ENCODE results near the gene RASSF4.

RASSF4 gene, protein sequence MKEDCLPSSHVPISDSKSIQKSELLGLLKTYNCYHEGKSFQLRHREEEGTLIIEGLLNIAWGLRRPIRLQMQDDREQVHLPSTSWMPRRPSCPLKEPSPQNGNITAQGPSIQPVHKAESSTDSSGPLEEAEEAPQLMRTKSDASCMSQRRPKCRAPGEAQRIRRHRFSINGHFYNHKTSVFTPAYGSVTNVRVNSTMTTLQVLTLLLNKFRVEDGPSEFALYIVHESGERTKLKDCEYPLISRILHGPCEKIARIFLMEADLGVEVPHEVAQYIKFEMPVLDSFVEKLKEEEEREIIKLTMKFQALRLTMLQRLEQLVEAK

DNA sequence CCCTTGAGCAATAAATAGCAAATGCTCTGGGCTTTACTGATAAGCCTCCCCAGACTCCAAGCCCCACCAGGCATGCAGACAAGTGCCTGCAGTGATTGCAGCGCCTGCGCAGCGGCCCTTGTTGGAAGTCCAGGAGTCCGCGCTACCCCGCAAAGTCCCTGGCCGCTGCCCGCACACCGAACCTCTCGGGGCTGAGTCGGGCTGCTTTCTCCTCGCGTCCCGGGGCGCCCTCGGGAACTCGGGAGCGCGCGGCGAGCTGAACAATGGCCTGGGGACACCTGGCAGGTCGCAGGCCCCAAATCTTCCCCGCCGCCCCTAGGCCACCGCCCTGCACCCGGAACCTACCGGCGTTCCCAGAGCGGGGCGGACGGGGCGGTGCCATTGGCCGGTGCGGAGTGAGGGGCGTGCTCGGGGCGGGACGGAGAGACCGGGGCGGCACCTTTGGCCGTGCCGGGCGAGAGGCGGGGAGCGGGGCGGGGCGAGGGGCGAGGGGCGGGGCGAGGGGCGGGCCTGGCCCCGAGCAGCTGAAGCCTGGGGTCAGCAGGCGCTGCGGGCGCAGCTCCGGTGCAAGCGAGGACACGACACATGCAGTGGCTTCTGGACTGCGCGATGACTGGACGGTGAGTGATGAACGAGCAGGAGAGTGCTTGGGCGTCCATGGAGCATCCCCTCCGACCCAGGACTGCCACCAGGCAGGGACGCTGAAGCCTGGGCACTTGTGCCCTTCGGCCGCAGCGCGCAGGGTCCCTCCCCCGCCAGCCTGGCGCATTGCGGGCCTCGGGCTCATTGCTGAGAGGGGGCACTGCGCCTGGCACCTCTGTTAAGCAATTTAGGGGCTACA is at the start of gene RASSF4:
Gene RASSF4 (plus strand): TSS at position 556 of the 841 bp plus-strand sequence. CDS start 10,401 bp downstream, outside the sequence.
- DNase-seq = peak; percentile 20

DNA sequence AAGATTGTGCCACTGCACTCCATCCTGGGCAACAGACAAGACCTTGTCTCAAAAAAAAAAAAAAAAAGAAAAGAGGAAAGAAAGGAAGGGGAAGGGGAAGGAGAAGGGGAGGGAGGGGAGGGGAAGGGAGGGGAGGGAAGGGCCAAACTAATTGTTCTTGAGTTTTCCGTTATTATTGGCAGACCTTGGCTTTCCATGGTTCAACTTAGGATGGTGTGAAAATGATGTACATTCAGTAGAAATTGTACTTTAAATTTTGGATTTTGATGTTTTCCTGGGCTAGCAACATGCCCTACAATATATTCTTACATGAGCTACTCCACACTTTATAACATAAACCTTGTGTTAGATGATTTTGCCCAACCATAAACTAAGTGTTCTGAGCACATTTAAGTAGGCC is 49.7 kb upstream of the RASSF4 start:
- DNase-seq = no peak

DNA sequence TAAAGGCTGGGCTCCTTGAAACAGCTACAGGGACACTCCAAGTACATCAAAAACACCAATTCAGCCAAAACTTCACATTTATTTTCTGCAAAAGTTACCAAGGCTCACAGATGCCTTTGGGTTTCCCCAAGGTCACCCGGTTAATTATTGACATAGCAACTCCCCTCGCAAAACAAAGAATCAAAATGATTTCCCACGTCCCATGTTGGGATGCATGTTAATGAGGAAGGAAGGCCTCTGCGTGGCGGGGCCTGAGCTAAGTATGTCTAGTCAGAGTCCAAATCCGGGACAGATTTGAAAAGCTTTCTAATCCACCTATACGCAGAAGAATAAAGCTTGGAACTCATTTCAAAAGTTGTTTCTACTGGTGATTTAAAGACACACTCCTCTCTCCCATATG is 49.0 kb upstream of the RASSF4 start:
- DNase-seq = no peak

DNA sequence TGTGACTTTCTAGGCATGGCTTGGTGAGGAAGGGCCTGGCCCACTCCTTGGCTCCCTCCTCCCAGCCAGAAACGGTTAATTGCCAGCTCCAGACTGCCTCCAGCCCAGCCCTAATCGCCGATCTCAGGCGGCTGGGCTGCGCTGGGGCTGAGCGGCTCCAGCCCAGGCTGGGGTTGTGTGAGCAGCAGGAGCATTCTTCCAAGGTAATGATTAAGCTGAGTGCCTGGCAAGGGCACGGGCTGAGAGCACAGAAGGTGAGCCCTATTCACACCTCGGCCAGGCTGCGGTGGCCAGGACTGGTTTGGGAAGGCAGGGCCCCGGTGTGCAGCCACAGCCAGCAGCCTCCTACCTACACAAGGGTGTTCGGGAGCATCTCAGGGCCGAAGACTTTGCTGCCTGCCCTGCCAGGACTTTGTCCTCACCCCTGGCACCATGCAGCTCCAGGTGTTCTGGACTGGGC is 48.5 kb upstream of the RASSF4 start, which contains the start of gene TMEM72:
Gene TMEM72 (plus strand): TSS at position 257 of the 460 bp plus-strand sequence. CDS start 176 bp downstream, at position 433.
- no peak for DNase-seq

DNA sequence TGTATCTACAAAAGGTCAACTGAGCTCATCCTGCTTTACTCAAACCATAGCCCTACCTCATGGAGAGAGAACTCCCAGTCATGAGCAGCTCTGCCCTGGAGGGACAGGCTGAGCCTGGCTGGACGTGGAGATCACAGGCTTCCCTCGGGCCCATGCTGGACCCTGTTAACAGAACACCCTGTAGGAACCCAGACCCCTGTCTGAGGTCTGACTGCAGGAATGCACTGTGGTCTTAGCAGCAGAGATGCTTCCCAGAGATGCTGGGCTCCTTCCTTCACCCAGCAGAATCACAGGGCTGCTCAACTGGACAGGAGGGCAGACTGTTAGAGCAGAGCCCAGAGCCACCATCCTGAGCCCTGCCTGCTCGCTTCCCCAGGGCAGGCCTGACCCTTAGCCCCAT is 47.7 kb upstream of the RASSF4 start:
- DNase-seq = no peak

- DNase-seq = no peak
Observed at GRCh38 chr10:44913350-44914081, 46.1 kb upstream of the RASSF4 start.

DNA sequence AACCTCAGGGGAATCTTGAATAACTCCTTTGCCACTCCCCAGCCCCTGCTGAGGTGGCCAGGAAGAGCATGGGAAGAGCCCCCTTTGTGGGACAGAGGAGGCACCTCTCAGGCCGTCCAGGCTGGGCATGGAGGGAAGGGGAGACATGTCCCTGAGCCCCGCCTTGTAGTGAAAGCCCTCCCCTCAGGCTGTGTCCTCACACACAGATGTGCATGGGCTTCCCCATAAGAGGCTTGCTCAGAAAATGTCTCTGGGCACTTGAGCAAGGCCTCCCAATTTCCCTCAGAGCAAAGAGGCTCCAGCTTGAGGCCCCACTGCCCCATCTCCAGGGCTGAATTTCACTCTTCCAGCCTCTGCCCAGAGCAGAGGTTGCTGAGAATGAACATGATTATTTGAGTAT is 44.7 kb upstream of the RASSF4 start:
- no peak for DNase-seq

GRCh38 chr10:44916429-44916828 is 43.2 kb upstream of the RASSF4 start:
- DNase-seq = no peak

- DNase-seq = no peak
Observed at GRCh38 chr10:44917848-44918247, 41.8 kb upstream of the RASSF4 start.

DNA sequence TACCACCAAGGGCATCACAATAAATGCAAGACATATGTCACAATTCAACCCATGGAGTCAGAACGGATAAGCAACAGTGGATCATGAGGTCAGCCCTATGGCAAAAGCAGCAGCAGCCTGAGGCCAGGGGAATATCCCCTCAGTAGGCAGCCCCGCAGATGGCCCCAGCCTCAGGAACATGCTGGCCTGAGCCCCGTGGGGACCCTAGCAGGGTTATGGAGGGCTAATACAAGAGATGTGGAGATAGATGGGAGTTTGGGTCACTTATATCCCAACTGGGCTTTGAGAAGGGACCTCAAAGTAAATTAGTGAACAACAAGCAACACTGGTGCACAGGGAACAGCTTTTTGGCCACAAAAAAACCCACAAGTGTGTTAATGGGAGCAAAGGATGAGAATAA is 39.4 kb upstream of the RASSF4 start:
- no peak for DNase-seq

DNA sequence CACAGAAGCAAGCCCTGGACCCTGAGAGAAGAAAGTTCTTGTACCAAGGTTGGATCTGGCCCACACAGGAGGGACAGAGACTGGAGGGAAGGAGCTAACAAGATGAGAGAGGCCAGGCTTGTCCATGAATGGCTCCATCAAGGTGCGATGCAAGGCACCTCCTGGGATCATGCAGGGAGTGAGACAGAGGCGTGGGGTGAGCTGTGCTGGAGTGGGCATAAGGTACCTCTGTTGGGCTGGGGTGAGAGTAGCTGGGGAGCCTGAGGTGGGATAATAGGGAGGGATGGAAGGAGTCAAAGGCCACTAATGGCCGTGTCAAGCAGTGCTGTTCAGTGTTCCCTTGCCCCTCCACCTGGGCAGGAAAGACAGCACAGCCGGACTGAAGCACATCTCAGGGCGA is 38.5 kb upstream of the RASSF4 start:
- no peak for DNase-seq

DNA sequence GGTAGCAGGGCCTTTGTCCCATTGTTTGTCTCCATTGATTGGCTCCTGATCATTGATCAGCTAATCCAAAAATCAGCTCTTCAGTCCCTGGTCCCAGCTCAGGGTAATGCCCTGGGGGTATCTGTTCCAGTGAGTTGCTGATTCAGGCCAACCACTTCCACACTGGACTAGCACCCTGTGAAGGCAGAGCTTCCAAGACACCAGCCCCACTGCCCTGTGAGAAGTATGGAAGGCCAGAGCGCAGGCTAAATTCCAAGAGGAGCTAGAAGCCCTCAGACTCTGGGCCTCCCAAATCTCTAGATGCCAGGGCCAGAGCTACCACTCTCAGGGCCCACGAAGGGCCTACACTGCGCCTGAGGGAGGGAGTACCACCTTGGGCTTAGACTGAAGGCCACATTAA is 38.1 kb upstream of the RASSF4 start:
- no peak for DNase-seq

DNA sequence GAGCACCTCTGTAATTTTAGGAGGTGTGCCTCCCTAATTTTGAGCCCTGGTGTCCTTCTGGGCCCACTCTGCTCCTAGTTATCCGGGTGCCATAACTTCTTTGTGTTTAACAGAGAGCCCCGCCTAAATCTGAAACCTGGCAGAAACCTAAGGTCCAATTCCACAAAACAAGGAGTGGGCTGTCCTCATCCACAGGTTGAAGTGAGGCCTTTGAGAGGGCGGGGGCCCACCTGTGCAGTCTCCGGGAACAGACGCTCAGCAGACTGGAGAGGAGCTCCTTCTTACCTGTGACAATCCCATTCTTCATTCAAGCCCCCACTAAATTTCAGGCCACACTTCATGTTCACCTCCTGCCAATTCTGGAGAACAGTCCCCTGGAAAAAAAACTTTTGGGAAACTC is 37.6 kb upstream of the RASSF4 start:
- no peak for DNase-seq

DNA sequence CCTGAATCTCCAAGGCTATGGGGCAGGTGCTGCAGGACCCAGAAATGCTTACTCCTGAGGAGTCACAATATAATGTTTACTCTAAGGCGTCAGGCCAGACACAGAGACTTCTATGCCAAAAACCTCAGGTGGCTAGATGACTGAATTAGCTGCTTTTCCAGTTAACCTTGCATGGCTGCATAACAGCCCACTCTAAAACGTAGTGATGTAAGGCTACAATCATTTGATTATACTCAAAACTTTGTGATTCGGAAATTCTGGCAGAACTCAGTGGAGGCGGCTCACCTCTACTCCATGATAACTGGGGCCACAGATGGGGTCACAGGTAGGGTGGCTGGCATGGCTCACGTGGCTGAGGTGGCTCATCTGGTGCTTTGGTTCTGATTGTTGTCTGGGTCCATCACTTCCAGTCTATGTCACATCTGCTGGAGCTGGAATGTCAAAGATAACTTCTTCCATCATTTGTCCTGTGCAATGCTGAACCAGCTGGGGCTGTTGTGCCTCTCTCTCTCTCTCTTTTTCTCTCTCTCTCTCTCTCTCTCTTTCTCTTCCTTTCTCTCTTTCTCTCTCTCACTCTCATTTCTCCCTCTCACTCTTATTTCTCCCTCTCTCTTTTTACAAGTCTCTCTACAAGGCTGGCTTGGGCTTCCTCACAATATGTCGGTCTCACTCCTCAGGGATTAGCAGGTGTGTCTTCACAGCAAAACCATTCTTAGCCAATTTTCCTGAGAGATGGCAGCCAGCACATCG is 36.6 kb upstream of the RASSF4 start:
- DNase-seq = no peak

DNA sequence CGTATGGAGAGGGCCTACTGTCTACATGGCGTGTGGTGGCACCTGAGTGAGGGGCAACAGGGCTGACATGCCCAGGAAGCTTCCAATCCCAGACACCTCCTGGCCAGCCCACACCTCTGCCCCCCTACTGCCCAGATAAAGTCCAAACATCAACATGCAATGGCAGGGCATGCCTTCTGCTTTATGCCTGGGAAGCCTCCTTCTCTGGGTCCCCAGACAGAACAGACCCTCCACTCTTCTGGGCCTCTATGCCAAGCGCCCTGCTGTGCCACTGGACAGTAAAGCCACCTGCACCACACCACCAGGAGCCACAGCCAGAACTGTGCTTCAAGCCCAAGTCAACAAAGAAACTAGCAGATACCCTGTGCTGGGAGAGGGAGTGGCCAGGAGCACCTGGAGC is 36.0 kb upstream of the RASSF4 start:
- no peak for DNase-seq

DNA sequence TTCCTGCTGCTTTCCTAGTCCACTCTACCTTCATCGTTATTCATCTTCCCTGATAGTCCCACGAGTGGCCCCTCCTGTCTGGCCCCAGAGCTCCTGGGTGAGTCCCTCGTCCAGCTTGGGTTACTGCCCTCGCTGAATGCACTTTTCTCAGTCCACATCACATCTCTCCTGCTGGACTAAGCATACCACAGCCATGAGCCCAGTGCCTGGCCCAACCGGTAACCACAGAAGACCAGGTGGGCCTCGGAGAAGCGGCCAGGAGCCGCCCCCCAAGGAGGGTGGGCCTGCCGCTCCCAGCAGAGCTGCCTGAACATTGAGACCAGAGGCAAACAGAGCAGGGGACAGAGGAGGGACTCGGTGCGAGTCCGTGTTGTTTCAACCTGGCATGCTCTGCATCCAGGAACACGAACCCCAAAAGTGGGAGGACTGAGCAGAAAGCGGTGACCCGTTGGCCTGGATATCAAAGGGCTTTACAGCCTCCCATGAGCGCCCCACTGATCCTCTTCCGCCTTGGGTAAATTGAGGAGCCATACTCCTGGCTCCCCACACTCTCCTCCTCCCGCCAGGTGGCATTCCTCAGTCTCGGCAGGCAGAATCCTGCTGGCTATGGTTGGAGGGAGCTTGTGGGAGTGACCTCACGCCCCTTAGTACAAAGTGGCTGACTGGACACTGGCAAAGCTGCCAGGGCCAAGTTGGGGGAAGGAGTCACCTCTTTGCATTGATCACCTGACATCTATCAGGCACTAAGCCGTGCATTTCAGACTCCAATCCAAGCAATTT is 35.2 kb upstream of the RASSF4 start:
- DNase-seq = no peak

- no peak for DNase-seq
Observed at GRCh38 chr10:44925224-44925623, 34.4 kb upstream of the RASSF4 start.

DNA sequence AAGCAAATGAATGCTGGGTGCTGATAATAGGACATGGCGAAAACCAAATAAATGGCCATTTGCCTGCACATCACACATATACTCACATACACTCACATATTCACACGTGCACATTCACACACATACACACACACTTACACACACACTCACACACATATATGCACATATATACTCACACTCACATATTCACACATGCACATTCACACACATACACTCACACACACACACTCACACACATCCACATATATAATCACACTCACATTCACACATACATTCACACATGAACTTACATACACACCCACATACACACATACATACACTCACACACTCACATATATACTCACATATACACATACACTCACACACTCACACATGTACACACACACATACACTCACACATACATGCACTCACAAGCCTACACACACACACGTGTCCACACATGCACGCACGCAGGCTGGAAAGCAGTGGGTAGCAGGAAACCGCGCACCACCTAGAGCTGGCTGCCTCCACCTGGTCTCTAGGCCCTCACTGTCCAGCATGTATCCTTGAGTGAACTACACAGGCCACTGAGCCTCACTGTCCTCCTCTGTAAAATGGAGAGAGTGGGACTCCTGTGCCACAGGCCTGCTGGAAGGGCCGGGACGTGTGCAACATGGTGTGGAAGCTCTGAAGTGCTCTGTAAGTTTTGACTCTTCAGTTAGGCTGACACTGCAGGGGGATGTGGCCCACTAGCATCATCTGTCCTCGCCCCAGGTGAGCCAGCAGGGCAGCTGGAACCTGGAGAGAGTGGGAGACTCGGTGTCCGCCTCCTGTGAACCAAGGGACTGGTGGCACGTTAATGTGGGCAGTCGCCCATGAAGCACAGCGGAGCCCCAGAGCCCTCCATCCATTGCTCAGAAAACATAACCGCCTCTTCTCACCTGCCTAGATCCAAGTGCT is 33.5 kb upstream of the RASSF4 start:
- no peak for DNase-seq

DNA sequence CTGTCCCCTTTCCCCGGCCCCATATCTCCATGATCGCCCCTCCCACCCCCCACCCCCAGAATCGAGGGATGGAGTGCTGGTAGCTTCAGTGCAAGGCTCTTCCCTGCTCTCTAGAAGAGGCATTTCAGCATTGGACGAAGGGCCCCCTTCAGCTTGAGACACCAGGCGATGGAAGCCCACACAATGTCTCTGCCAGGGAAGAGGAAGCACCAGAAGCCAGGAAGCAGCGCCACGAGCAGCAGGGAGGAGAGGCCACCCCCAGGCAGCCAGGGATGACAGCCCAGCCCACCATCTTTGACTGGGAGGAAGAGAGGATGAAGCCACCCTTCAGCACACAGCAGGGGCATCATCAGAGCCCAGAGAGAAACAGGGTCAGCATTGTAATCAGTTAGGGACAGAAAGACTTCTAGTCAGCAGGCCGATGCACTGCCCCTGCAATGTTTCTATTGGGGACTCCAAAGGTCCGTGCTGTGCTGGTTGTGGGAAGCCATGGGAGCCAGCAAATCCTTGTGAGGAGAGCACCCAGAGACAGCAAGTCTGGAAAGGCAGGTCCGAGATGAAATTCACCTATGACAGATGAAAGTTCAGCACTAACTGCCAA is 32.8 kb upstream of the RASSF4 start:
- DNase-seq = no peak

DNA sequence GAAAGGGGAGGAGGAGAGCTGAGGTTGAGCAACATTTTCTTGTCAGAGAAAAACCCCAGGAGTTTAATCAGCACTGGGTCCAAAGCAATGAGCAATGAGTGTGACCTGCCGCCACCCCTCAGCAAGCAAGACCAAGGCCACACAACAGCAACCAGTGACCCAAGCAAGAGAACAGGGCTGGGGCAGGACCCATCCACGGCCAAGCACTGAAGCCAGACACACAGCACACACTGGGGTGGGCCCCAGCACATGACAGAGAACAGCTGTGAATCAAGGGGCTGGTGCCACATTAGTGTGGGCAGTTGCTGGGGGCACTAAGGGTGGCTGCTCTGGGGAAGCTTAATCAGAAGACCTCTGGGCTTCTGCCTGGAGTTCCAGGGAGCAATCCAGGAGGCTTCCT is 32.2 kb upstream of the RASSF4 start:
- no peak for DNase-seq
